Stimulated activated CD8-positive, alpha-beta memory T cell treated with anti-CD3 and anti-CD28 coated beads, Interleukin-7, amount 100 ng/mL, for 24 hours (primary cell): ENCODE results near the gene OR2A7.
"Not testable (repeated sequence)": the region's sequence is repeated elsewhere in the genome, so short reads cannot be mapped to it uniquely, and the experiment has no call there.

ENCODE experiments used
- DNase-seq: peaks from one replicate; pipeline ENCODE4 v3.0.0-alpha.2; 2020; ENCODE audit warnings: low read depth

Gene OR2A7, protein sequence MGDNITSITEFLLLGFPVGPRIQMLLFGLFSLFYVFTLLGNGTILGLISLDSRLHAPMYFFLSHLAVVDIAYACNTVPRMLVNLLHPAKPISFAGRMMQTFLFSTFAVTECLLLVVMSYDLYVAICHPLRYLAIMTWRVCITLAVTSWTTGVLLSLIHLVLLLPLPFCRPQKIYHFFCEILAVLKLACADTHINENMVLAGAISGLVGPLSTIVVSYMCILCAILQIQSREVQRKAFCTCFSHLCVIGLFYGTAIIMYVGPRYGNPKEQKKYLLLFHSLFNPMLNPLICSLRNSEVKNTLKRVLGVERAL

DNA sequence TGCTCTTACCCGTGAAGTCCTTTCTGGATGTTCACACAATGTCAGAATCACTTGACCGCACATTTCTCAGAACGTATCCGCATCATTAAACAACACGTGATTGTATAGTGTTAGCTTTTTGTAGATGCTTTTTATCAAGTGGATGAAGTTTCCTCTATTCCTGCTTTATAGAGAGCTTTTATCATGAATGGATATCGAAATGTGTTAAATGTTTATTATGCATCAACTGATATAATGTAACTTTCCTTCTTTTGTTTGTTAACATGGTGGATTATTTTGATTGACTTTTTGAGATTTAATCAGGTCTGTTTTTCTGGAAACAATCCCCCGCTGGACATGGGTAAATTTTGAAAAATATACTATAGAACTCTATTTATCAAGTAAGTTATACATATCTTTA is at the start of gene OR2A7:
Gene OR2A7 (minus strand): TSS at position 101 of the 400 bp plus-strand sequence. CDS start 5,164 bp downstream, outside the sequence.
- DNase-seq = not testable (repeated sequence)

DNA sequence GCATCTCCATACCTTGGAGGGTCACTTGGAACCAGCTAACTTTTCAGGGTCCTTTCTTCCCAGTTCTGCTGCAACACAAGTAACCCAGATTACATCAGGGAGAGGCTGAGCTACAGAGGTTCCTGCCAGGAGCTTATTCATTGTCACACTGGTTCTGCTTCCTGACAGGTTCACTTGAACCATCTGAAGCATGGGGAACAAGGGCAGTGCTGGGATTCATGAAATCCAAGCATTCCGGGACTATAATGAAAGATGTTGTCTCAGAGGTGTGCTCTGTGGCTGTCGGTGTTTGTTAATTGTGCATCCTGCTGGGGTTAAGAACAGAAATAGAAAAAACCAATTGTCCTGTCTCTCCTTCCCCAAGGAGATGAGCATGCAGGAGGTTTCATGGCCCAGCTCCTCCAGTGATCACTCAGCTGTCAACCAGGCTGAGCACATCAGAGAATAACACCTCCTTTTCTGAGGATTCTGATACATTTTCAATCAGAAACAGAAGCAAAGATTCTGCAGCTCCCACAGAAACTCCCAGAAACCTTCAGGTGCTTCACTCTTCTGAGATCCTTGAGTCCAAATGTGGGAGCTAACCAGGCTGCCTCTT is 47.4 kb upstream of the OR2A7 start, which contains the start of gene OR2A1:
Gene OR2A1 (plus strand): TSS at position 548 of the 598 bp plus-strand sequence. CDS start 5,706 bp downstream, outside the sequence.
- not testable (repeated sequence) for DNase-seq

DNA sequence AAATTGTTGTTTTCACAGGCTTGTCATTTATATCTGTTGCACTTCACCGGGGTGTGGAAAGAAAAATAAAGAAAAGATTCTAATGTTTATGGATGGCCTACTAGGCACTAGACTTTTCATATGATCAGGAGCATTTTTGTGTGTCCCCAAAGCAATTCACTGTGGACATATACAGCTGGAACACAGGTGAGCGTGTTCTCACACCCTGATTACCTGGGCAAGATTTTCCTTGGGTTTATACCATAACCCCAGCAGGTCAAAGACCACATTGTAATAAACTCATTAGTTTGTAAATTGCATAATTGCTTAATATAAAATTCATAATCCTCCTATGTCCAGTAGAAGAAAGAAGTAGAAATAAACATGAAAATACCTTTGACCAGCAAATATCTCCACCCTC is 46.6 kb upstream of the OR2A7 start:
- not testable (repeated sequence) for DNase-seq

DNA sequence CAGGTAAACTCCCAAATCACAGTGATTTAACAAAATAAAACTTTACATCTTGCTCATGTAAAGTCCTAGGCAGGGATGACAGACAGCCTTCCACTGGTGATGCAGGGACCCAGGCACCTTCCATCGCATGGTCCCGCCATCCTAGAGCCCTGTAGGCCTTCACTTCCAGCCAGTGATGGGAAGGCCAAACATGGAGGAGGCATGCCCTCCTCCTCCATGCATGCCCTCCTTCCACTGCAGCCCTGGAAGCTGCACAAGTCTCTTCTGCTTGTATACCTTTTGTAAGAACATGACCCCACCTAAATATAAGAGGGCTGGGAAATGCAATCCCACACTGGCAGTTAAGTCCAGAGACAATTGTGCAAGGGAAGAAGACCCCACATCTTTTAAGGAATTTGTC is 45.1 kb upstream of the OR2A7 start:
- DNase-seq = not testable (repeated sequence)

DNA sequence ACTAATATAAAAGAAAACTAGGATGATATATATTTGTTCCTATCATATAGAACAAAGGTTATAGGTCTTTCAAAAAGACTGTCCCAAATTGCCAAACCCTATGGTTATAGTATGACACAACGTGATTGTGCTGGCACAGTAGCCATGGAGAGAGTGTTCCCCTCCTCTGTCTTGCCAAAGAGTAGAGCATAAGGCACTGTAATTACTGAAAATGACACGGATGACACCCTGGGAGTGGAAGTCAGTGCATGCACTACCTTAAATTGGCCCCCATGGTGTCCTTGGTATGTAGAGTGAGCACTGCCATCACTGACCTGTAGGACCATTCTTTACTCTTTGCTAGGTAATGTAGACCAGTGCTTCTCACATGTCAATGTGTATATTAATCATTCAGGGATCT is 40.6 kb upstream of the OR2A7 start:
- not testable (repeated sequence) for DNase-seq

DNA sequence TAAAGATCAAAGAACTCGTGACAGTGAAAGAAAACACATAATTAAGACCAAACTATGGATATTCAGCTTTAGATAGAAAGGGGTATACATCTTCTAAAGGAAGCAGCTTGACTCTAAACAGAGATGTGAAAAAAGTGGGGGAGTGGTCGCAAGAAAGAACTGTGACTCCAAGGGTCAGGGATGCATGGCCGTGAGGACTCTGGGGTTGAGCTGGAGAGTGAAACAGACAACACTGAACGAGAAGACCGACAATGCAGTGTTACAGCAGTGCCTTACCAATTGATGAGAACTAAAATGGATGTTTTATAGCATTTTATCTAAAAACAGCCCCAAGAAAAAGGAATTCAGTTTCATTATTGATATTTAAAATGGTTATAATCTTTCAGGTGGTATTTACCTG is 39.0 kb upstream of the OR2A7 start:
- DNase-seq = not testable (repeated sequence)

DNA sequence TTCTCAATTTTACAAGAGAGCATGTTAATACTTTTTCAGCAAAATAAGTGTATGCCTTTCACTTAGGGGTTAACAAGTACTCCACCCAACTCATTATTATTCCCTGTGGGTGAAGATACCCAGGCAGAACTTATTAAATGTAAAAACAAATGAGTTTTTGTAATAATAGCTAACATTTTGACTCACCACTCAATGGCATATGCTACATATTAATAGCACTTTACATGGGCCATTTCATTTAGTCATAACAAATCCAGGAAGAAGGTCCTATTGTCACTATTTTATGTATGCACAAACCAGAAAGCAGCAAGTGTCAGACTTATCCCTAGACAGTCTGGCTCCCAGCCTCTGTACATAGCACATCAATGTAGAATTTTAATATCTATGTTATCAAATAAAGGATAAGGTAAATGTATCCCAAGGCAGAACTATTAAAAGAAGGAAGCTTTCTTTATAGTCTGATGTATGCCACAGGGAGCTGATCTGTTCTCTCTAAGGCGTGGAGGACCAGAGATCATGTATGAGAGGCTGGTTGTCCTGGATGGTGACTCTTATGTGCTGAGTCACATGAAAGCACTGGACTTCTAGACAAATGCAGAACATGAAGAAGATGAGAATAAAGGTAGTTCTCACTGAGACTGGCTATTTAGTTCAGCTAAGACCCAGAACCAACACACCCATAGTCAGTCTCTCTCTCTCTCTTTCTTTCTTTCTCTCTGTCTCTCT is 38.1 kb upstream of the OR2A7 start:
- DNase-seq = not testable (repeated sequence)

DNA sequence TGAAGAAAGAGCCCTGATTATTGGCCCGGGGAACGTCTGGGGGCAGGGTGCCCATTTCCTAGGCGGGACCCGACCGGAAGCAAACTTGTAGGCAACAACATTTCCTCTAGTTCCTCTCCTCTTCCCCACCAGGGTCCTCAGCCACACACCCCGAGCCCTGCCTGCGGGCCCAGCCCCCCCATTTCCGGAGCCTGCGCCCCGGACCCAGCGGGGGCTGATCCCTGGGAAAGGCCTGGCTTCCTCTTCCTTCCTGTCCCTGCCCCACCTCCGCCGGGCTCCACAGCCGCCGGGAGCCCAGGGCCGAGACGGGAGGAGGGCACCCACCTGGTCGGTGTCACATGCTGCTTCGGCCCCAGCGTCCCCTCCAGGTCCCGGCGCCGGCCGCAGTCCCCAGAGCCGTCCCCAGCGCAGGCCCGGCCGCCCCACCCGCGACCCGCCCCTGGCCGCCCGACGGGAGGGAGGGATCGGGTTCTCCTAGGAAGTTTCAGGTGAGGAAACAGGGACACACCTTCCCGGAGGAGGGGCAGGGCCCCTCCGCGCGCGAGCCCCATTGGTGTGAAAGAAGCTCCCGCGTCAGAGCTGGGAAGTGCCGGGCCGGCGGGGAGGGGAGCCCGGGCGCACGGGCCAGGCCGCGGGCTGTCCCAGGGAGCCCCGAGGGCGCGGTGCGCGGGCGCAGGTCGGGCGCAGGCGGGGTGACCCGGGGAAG is 29.4 kb upstream of the OR2A7 start:
- not testable (repeated sequence) for DNase-seq

DNA sequence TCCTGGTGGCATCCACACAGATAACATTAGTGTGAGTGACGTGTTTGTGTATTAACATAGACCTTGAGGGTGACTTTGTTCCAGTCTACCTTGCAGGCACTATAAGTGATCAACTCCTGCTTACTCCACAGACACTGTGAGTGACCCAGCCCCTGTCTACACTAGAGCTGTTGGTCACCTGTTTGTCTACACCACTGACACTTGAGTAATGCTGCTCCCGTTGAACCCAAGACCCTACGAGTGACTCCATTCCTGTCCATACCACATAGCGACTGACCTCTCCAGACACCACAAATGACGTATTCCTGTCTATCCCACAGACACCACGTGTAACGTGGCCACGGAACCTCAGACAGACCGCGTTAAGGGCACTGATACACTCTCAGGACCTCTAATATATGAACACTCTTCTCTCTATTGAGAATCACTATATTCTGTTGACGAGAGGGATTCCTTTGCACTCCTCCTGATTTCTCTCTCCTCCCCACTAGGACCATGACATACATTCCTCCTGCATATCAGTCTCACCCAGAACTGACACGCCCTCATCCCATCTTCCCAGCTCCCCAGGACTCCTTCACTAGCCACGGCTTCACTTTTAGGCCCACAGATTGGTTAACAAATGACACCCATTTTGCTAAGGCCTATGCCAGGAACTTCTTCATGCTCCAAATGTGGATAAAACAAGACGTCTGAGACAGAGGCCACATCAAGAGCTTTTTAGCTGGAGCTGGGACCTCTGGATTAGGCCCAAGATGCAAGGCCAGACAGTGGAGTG is 28.0 kb upstream of the OR2A7 start:
- not testable (repeated sequence) for DNase-seq

DNA sequence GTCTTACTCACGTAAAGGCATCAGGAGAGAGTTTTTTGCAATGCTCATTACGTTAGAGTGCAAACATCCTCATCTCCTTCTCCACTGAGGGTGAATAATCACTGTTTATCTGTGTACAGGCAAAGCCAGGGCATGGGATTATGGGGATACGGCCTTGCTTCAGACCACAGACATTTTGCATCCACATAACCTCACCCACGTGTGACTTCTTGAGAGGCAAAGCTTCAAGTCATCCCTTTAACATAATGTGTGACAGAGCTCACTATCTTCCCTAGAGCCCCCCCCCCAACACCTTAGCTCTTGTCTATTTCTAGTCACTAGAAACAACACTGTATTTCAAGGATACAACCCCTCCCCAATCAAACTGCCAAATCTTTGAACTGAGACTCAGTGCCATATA is 27.0 kb upstream of the OR2A7 start:
- DNase-seq = not testable (repeated sequence)

DNA sequence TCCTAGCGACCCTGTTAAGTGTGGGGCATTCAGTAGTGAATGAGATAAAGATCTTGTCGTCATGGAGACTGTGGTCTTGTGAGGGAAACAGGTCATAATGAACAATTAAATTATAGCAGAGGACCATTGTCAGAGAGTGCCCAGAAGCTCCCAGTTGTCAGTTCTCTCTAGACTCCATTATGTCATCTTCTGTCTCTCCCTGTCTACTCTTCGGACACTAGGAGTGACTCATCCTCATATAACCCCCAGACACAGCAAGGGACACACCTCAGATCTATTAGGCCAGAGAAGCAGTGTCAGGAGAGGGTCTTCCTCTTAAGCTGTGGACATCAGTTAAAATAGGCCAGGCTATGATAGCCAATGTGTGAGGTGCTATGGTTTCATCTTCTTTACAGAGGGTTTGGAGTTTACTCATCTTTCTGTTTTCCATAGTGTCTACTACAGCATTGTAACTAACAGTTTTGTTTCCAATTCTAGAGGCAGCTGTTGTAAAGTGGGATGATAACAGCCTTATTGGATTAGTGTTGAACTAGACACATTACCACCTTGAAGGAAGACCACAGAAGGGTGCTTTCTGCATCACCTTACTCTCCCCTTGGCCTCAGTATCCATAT is 22.7 kb upstream of the OR2A7 start:
- DNase-seq = not testable (repeated sequence)

DNA sequence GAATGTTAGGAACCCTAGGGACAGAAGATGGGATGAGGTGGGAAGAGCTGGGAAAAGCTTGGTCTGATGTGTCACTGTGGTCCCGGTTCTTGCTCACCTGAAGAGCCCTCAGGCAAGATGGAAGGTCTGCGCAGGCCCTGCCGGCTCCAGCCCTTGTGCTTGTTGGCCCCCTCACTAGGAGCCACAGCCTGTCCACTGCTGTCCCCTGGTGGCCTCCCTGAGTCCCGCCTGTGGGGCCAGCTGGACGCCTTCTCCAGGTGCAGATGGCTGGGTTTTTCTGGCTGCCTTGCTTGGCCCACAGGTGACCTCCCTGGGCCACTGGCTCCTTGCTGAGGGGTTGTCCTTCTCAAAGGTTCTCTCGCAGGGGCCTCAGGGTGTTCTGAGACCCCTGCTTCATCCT is 19.1 kb upstream of the OR2A7 start:
- DNase-seq = not testable (repeated sequence)

DNA sequence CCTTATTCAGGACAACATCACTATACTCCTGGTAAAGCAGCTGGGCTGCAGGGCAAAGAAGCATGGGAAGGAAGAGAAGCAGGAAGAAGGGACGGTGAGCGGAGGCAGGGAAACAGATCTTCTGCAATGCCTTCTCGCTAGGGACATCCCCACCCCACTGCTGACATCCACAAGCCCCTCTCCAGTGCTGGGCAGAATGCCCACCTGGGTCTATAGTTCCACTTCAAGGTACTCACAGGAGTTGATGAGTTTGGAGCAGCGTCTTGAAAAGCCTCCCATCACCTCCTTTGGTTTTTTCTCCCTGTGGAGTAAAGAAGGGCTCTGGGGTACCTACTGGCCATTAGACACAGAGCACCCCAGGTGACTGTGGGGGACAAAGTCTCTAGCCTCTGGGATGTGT is 17.9 kb upstream of the OR2A7 start:
- not testable (repeated sequence) for DNase-seq

DNA sequence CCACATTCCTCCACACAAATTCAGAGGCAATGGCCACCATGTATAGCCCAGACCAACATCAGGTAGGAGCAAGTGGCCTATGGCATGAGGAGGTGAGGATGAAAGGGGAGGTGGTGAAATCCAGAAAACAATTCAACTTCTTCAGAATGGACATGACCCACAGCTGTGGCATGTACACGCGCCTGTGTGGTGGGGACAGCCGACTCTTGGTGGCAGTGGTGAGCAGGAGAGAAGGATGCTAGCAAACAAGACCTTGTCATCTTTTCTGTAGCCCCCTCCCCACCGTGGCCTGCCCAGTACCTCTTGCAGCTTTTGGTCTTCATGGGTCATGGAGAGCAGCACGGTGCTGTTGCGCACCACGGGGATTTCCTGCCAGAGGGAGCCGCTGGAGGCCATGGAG is 17.4 kb upstream of the OR2A7 start:
- DNase-seq = not testable (repeated sequence)

DNA sequence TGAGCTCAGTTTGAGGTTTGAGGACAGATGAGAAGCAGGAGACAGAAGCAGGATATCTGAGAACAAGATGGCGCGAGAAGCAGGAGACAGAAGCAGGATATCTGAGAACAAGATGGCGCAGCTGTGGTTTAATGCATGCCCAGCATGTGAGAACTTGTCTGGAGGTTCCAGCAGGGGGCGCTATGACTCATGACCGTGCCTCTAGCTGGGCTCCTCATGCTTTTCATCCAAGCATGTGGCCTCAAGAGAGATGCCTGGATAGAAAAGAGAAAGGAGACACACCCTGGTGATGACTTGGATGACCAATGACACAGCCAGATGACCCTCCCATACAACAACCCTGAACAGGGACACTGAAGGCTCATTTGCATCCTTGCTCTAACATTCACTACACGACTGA is 15.4 kb upstream of the OR2A7 start:
- not testable (repeated sequence) for DNase-seq

DNA sequence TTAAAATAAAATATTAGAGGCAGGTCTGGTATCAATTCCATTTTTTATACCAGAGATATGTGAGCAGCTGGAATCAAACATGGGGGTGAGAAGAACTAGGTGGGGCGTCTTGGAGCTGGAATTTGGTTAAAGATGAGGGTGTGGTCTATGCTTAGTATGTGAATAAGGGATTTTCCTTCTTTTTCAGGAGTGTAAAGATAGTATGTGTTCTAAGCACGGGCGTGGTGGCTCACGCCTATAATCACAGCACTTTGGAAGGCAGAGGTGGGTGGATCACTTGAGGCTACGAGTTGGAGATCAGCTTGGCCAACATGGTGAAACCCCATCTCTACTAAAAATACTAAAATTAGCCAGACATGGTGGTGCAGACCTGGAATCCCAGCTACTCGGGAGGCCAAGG is 10.7 kb upstream of the OR2A7 start:
- DNase-seq = not testable (repeated sequence)

DNA sequence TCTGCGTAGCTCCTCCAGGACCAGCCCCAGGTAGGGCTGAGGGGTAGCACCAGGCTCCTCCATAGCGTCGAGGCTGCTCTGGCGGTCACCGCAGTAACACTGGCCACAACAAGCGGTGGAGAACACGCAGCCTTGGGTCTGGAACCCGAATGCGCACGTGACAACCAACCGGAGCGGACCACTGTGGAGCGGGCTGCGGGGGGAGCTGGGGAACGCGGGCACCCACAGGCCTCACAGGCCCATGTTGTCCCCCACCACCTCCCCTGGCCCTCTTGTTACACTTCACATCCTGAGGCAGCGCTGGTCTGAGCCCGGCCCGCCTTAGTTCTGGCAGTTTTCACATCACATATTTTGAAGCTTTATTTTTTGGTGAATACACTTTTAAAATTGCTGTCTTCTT is 4.6 kb upstream of the OR2A7 start, which contains the start of gene CTAGE8:
Gene CTAGE8 (minus strand): TSS at position 101 of the 400 bp plus-strand sequence. CDS start 38 bp downstream, at position 63.
- not testable (repeated sequence) for DNase-seq

DNA sequence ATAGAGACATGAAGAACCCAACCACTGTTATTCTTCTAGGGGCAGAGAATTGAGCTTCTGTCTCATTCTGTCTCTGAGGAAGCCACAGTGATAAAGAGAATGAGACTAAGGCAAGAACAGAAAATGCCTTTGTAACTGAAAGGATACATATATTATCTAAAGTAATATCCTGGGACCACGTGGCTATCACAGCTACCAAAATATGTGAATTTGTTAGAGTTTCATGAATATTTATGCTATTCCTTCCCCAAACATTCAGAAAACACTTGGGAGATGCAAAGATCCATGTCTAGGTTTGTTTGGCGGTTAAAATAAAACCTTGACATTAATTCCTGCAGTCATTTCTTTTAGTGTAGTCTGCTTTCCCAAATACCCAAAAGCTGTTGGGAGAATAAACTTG is 2.5 kb downstream of the OR2A7 start:
- not testable (repeated sequence) for DNase-seq

DNA sequence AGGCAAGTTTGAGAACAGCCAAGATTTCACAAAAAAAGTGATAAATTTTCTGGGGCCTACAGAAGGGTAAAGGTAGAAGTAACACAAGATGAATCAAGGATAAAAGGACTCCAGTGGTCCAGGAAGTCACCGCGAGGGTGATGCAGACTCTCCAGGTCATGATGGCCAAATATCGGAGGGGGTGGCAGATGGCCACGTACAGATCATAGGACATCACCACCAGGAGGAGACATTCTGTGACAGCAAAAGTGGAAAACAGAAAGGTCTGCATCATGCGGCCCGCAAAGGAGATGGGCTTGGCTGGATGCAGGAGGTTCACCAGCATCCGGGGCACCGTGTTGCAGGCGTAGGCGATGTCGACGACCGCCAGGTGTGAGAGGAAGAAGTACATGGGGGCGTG is 5.5 kb downstream of the OR2A7 start:
- not testable (repeated sequence) for DNase-seq

DNA sequence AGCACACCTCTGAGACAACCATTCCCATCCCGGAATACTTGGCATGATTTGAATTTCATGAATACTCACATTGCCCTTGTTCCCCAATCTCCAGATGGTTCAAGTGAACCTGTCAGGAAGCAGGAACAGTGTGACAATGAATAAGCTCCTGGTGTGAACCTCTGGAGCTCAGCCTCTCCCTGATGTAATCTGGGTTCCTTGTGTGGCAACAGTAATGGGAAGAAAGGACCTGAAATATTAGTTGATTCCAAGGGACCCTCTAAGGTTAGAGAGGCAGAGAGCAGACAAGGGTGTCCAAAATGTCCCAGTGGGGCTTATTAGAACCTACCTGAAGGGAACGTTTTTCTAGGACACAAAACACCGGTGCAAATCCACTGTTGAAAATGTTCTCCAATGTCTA is 8.5 kb downstream of the OR2A7 start:
- no peak for DNase-seq

DNA sequence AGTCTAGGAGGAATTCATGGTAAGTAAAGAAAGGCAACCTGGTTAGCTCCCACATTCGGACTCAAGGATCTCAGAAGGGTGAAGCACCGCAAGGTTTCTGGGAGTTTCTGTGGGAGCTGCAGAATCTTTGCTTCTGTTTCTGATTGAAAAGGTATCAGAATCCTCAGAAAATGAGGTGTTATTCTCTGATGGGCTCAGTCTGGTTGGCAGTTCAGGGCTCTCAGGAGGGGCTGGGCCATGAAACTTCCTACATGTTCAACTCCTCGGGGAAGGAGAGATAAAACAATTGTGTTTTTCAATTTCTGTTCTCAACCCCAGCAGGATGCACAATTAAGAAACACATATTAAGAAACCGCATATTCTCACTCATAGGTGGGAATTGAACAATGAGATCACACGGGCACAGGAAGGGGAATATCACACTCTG is 9.1 kb downstream of the OR2A7 start:
- DNase-seq = no peak
